Measurements from ENCODE around the gene ITPR1. TPM values are rescaled to one million over a fixed set of nuclear protein-coding genes. Genes with fewer than 3 reads are reported as not detected.

Gene ITPR1
- polyA plus RNA-seq, 1 donor from 2014 or later = 2.1 TPM

- H3F3A ChIP-seq (ENCODE audit: insufficient read depth, low read length, poor library complexity, severe bottlenecking) = no peaks in the 10 kb centered on the region
- H3K4me3 ChIP-seq (ENCODE audit: low read length) = no peak overlapping the region
- no peak overlapping the region for H2AFZ ChIP-seq (ENCODE audit: low read depth, low read length)
- H3K79me2 ChIP-seq (replicated peaks; ENCODE audit: insufficient read depth, low read length) = no peaks in the 10 kb centered on the region
- no peaks in the 10 kb centered on the region for H3K36me3 ChIP-seq (ENCODE audit: insufficient read depth, low read length)
- H3K4me2 ChIP-seq (ENCODE audit: low read length) = no peak overlapping the region
- TF ChIP-seq TAF1 (IDR thresholded peaks at IDR 0.05; ENCODE audit: low read depth) (no peak), REST (IDR thresholded peaks at IDR 0.05; ENCODE audit: borderline replicate concordance) (no peak), POLR2AphosphoS5 (IDR thresholded peaks at IDR 0.05) (no peak), EP300 (conservative IDR thresholded peaks at IDR 0.05; ENCODE audit: poor library complexity, severe bottlenecking) (no peak), EZH2 (IDR thresholded peaks at IDR 0.05; ENCODE audit: borderline replicate concordance, insufficient read depth, low read length, poor library complexity, severe bottlenecking) (no peak), MXI1 (conservative IDR thresholded peaks at IDR 0.05; ENCODE audit: poor library complexity, severe bottlenecking) (no peak), RAD21 (conservative IDR thresholded peaks at IDR 0.05) (no peak), SMC3 (conservative IDR thresholded peaks at IDR 0.05; ENCODE audit: poor library complexity) (no peak)
- no peaks in the 10 kb centered on the region for H3K9me2 ChIP-seq (ENCODE audit: insufficient read depth, low read length)
- no peaks in the 10 kb centered on the region for H4K20me1 ChIP-seq (ENCODE audit: insufficient read depth)
- H3K27me3 ChIP-seq (ENCODE audit: insufficient read depth, low read depth, low read length) = no peaks in the 10 kb centered on the region
- H3K9ac ChIP-seq (ENCODE audit: low read length) = no peak overlapping the region
- H3K27ac ChIP-seq (ENCODE audit: low read length) = no peak overlapping the region
- H3K9me3 ChIP-seq (ENCODE audit: low read length) = no peaks in the 10 kb centered on the region
These were observed 356.6 kb downstream of the ITPR1 start for GRCh38 chr3:4849739-4850138.

GRCh38 chr3:4850211-4850927, 357.2 kb downstream of the ITPR1 start:
- Histone ChIP-seq H3K27ac (ENCODE audit: low read length) (no peak overlapping the region), H3F3A (ENCODE audit: insufficient read depth, low read length, poor library complexity, severe bottlenecking) (no peaks in the 10 kb centered on the region), H3K9me3 (ENCODE audit: low read length) (no peaks in the 10 kb centered on the region), H3K27me3 (ENCODE audit: insufficient read depth, low read depth, low read length) (no peaks in the 10 kb centered on the region), H3K9me2 (ENCODE audit: insufficient read depth, low read length) (no peaks in the 10 kb centered on the region), H2AFZ (ENCODE audit: low read depth, low read length) (no peak overlapping the region), H3K36me3 (ENCODE audit: insufficient read depth, low read length) (no peaks in the 10 kb centered on the region), H3K4me3 (ENCODE audit: low read length) (no peak overlapping the region), H4K20me1 (ENCODE audit: insufficient read depth) (no peaks in the 10 kb centered on the region), H3K4me2 (ENCODE audit: low read length) (no peak overlapping the region), H3K9ac (ENCODE audit: low read length) (no peak overlapping the region), H3K79me2 (replicated peaks; ENCODE audit: insufficient read depth, low read length) (no peaks in the 10 kb centered on the region)
- no peak for TF ChIP-seq EZH2 (IDR thresholded peaks at IDR 0.05; ENCODE audit: borderline replicate concordance, insufficient read depth, low read length, poor library complexity, severe bottlenecking)
- TF ChIP-seq TAF1 (IDR thresholded peaks at IDR 0.05; ENCODE audit: low read depth) = no peak
- TF ChIP-seq SMC3 (conservative IDR thresholded peaks at IDR 0.05; ENCODE audit: poor library complexity) = no peak
- no peak for TF ChIP-seq POLR2AphosphoS5 (IDR thresholded peaks at IDR 0.05)
- no peak for TF ChIP-seq EP300 (conservative IDR thresholded peaks at IDR 0.05; ENCODE audit: poor library complexity, severe bottlenecking)
- TF ChIP-seq CTCF (IDR thresholded peaks at IDR 0.05; ENCODE audit: poor library complexity, severe bottlenecking) = no peak
- TF ChIP-seq REST (IDR thresholded peaks at IDR 0.05; ENCODE audit: borderline replicate concordance) = no peak
- TF ChIP-seq MXI1 (conservative IDR thresholded peaks at IDR 0.05; ENCODE audit: poor library complexity, severe bottlenecking) = no peak
- no peak for TF ChIP-seq RAD21 (conservative IDR thresholded peaks at IDR 0.05)

All from neural cell (in vitro differentiated cells).